Measurements from ENCODE around the gene CCL4L2. TPM values are rescaled to one million over a fixed set of nuclear protein-coding genes. Genes with fewer than 3 reads are reported as not detected.
"Not testable (repeated sequence)": the region's sequence is repeated elsewhere in the genome, so short reads cannot be mapped to it uniquely, and the experiment has no call there.

Gene CCL4L2
- total RNA-seq (10 to 100 TPM in 1 of 2 donors, 1 to 10 TPM in 1; 3.1 to 10.4 TPM), polyA plus RNA-seq (ENCODE audit: insufficient read length in 2 of 2) (1 to 10 TPM; 2.1 to 6.6 TPM)
- long read RNA-seq, donor 1: 0 reads
- long read RNA-seq, donor 2: 0 reads
- long read RNA-seq, donor 3, partial matches to known transcripts: 0 of 1 reads
- long read RNA-seq, donor 3, other reads (novel, unspliced or antisense): 0 of 1 reads
- long read RNA-seq, donor 4, partial matches to known transcripts: 0 of 1 reads
- long read RNA-seq, donor 4, other reads (novel, unspliced or antisense): 0 of 1 reads

DNA sequence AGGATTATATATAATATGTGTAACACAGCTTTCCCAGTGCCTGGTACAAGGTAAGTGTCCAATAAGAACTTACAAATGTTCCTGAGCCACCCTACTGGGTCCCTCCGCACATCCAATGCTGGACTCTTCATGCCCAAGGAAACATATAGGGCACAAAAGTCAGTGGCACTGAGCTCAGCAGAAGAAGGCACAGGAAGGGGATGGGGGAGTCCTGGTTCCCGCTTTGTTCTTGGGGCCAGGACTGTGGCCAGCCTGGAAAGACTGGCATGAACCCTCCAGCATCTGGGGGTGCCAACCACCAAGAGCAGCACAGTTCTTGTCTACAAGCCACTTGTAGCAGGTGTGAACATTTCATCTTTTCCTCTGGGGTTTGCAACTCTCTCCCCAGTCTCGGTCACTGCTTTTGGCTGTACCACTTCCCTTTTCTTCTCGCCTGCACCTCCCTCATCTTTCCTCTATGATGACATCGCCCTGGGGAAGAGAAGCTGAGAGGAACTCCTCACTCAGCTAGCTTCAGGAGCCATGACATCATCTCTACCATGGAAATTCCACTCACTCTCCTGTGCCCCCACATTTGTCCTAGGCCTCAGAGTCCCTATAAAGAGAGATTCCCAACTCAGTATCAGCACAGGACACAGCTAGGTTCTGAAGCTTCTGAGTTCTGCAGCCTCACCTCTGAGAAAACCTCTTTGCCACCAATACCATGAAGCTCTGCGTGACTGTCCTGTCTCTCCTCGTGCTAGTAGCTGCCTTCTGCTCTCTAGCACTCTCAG is at the start of gene CCL4L2:
TSS of gene CCL4L2 (plus strand) at position 625 of the 773 bp plus-strand sequence.
- not testable (repeated sequence) for H3K36me3 ChIP-seq (ENCODE audit: control insufficient read depth, insufficient read depth, low read length); H3K27me3 ChIP-seq (ENCODE audit: control insufficient read depth, insufficient read depth, low read length); H3K9me3 ChIP-seq (ENCODE audit: control insufficient read depth, insufficient read depth, low read length); H3K4me1 ChIP-seq (ENCODE audit: control insufficient read depth, insufficient read depth, low read length); DNase-seq (ENCODE audit: low read depth in 4 of 6, low spot score in 6 of 6); H3K4me3 ChIP-seq (ENCODE audit: low read depth, low read length); H3K27ac ChIP-seq (ENCODE audit: low read depth, low read length)
- WGBS (ENCODE audit: insufficient coverage): 85% methylated on average over 5 of the region's 7 CpGs

- not testable (repeated sequence) for H3K36me3 ChIP-seq (ENCODE audit: control insufficient read depth, insufficient read depth, low read length); H3K4me1 ChIP-seq (ENCODE audit: control insufficient read depth, insufficient read depth, low read length); H3K9me3 ChIP-seq (ENCODE audit: control insufficient read depth, insufficient read depth, low read length); H3K4me3 ChIP-seq (ENCODE audit: low read depth, low read length); H3K27ac ChIP-seq (ENCODE audit: low read depth, low read length); DNase-seq (ENCODE audit: low read depth in 4 of 6, low spot score in 6 of 6); H3K27me3 ChIP-seq (ENCODE audit: control insufficient read depth, insufficient read depth, low read length)
- 80% methylated on average over 1 of the region's 8 CpGs for WGBS (ENCODE audit: insufficient coverage)
Observed at GRCh38 chr17:36168836-36169235, 42.0 kb upstream of the CCL4L2 start.

DNA sequence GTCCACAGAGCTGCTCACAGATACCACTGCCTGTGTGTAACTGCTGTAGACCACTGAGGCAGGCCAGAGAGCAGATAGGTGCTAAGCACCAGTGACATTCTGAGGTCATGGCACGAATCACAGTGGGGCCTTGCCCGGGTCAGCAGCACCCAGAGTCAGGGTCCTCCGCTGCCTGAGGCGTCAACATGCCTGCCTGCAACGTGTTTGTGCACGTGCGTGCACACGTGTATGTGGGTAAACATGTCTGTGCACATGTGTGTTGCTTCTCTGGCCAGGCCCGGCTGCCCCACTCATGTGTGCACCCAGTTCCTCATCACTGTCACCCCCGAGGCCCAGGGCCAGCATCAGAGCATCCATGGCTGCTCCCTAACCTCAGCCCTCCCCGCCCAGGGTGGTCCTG is 34.3 kb upstream of the CCL4L2 start, which contains the start of gene TBC1D3B:
TSS of gene TBC1D3B (minus strand) at position 101 of the 400 bp plus-strand sequence. CDS start 1,586 bp downstream, outside the sequence.
- not testable (repeated sequence) for DNase-seq (ENCODE audit: low read depth in 4 of 6, low spot score in 6 of 6); H3K27me3 ChIP-seq (ENCODE audit: control insufficient read depth, insufficient read depth, low read length); H3K27ac ChIP-seq (ENCODE audit: low read depth, low read length); H3K4me1 ChIP-seq (ENCODE audit: control insufficient read depth, insufficient read depth, low read length); H3K4me3 ChIP-seq (ENCODE audit: low read depth, low read length); H3K36me3 ChIP-seq (ENCODE audit: control insufficient read depth, insufficient read depth, low read length); H3K9me3 ChIP-seq (ENCODE audit: control insufficient read depth, insufficient read depth, low read length)
- WGBS (ENCODE audit: insufficient coverage): no CpG with 5 or more reads among the region's 11 CpGs

- 91% methylated on average over 5 of the region's 6 CpGs for WGBS (ENCODE audit: insufficient coverage)
Observed at GRCh38 chr17:36181446-36182175, 29.3 kb upstream of the CCL4L2 start.

DNA sequence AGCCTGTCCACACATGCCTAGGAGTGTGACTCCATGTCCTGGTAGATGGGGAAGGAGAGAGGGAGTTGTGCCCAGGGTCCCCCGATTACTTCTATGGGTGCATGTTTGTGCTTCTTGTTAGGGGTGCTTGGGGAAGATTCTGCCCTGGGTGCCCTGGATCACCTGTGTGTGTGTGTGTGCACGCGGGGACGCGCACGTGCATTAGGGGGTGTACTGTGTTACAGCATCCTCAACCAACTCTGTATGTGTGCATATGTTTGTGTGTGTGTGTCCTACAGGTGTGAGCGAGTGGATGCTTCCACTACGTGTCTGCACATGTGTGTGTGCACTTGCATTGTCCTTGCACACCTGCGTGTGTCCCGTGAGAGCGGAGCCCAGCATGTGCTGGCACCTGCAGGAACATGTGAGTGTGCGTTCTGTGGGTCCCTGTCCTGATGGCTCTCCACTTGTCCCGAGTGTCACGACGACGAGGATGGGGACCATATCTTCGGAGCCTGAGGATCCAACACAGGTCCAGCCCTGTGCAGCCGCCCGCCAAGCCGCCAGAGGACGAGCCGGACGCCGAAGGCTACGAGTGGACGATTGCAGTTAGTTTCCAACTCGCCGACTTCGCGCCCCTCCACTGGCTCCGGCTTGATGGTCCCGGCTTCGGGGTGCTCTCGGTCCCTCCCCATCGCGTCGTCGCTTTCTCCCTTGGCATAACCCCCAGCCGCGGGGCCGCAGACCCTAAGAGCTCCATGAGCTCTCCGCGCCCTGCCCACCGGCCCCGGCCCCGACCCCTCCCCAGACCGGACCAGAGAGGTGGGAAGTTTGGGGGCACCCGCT is 28.5 kb upstream of the CCL4L2 start:
- H3K27me3 ChIP-seq (ENCODE audit: control insufficient read depth, insufficient read depth, low read length): peaks cover 20% of the 10 kb centered on the region
- no peaks in the 10 kb centered on the region for H3K36me3 ChIP-seq (ENCODE audit: control insufficient read depth, insufficient read depth, low read length)
- H3K4me1 ChIP-seq (ENCODE audit: control insufficient read depth, insufficient read depth, low read length): peaks cover 9% of the 10 kb centered on the region
- H3K9me3 ChIP-seq (ENCODE audit: control insufficient read depth, insufficient read depth, low read length): no peaks in the 10 kb centered on the region
- H3K4me3 ChIP-seq (ENCODE audit: low read depth, low read length): peak overlapping the region; percentile 49
- H3K27ac ChIP-seq (ENCODE audit: low read depth, low read length): no peak overlapping the region
- 23% methylated on average over 48 of the region's 48 CpGs for WGBS (ENCODE audit: insufficient coverage)
- DNase-seq (ENCODE audit: low read depth in 4 of 6, low spot score in 6 of 6): peak in 1 of 6 donors; percentile 71

More at GRCh38 chr17:36181446-36182175, 29.3 kb upstream of the CCL4L2 start:
- not testable (repeated sequence) for H3K4me1 ChIP-seq (ENCODE audit: control insufficient read depth, insufficient read depth, low read length); H3K36me3 ChIP-seq (ENCODE audit: control insufficient read depth, insufficient read depth, low read length); DNase-seq (ENCODE audit: low read depth in 4 of 6, low spot score in 6 of 6); H3K9me3 ChIP-seq (ENCODE audit: control insufficient read depth, insufficient read depth, low read length); H3K4me3 ChIP-seq (ENCODE audit: low read depth, low read length); H3K27ac ChIP-seq (ENCODE audit: low read depth, low read length)
- H3K27me3 ChIP-seq (ENCODE audit: control insufficient read depth, insufficient read depth, low read length): peaks cover 20% of the 10 kb centered on the region

- Histone ChIP-seq H3K4me1 (ENCODE audit: control insufficient read depth, insufficient read depth, low read length) (peaks cover 9% of the 10 kb centered on the region), H3K4me3 (ENCODE audit: low read depth, low read length) (peak overlapping the region; percentile 49), H3K27ac (ENCODE audit: low read depth, low read length) (no peak overlapping the region), H3K9me3 (ENCODE audit: control insufficient read depth, insufficient read depth, low read length) (no peaks in the 10 kb centered on the region), H3K36me3 (ENCODE audit: control insufficient read depth, insufficient read depth, low read length) (no peaks in the 10 kb centered on the region), H3K27me3 (ENCODE audit: control insufficient read depth, insufficient read depth, low read length) (peaks cover 20% of the 10 kb centered on the region)
- peak in 4 of 6 donors; percentile 47 to 90 (median 82) for DNase-seq (ENCODE audit: low read depth in 4 of 6, low spot score in 6 of 6)
- WGBS (ENCODE audit: insufficient coverage): 3% methylated on average over 76 of the region's 76 CpGs
Observed at GRCh38 chr17:36183001-36183971, 27.6 kb upstream of the CCL4L2 start.

DNA sequence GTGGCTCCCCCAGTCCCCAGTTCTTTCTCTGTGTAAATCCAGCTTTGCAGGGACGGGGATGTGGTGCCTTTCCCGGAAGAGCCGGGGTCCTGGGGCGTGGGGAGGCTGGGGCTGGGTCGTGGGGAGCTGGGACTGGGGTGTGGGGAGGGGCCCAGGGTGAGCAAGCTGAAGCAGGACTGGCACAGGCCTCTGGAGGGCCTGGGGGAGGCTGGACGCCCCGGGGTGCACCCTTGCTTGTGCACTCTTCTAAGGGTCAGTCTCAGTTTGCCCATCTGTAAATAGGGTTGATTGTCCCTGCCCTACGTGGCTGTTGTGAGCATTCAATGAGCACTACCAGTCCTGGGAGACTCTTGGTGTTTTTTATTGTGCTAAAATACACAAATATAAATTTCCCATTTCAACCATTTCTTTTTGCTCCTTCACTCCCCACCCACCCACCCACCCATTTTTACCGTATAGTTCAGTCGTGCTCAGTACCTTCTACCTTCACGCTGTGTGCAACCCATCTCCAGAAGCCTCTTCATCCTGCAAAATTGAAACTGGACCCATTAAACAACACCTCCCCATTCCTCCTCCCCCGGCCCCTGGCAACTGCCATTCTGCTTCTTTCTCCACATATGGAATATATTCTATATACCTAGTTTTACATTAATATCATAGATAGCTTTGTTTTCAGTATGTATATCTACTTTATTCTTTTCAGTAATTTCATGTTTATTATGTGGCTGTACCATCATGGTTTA is 26.7 kb upstream of the CCL4L2 start:
- Histone ChIP-seq H3K9me3 (ENCODE audit: control insufficient read depth, insufficient read depth, low read length) (no peaks in the 10 kb centered on the region), H3K36me3 (ENCODE audit: control insufficient read depth, insufficient read depth, low read length) (no peaks in the 10 kb centered on the region), H3K27me3 (ENCODE audit: control insufficient read depth, insufficient read depth, low read length) (peaks cover 20% of the 10 kb centered on the region), H3K4me1 (ENCODE audit: control insufficient read depth, insufficient read depth, low read length) (peaks cover 9% of the 10 kb centered on the region), H3K4me3 (ENCODE audit: low read depth, low read length) (no peak overlapping the region), H3K27ac (ENCODE audit: low read depth, low read length) (no peak overlapping the region)
- DNase-seq (ENCODE audit: low read depth in 4 of 6, low spot score in 6 of 6): no peak
- 83% methylated on average over 8 of the region's 12 CpGs for WGBS (ENCODE audit: insufficient coverage)

DNA sequence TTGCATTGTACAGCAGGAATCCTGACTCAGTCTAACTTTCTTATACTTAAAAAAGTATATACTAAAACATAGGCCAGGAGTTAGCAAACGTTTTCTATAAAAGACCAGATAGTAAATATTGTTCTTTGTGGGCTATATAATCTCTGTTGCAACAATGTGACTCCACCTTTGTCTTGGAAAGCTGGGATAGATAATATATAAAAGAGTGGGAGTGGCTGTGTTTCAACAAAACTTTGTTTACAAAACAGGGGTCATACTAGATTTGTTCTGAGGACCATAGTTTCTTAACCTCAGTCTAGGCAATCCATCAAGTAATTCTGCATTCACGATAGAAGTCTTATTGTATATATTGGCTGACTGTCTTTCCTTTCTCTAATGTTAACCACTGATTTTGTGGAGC is 25.4 kb upstream of the CCL4L2 start:
- peaks cover 20% of the 10 kb centered on the region for H3K27me3 ChIP-seq (ENCODE audit: control insufficient read depth, insufficient read depth, low read length)
- no peak overlapping the region for H3K4me3 ChIP-seq (ENCODE audit: low read depth, low read length)
- no peaks in the 10 kb centered on the region for H3K9me3 ChIP-seq (ENCODE audit: control insufficient read depth, insufficient read depth, low read length)
- no peak overlapping the region for H3K27ac ChIP-seq (ENCODE audit: low read depth, low read length)
- no peak for DNase-seq (ENCODE audit: low read depth in 4 of 6, low spot score in 6 of 6)
- peaks cover 9% of the 10 kb centered on the region for H3K4me1 ChIP-seq (ENCODE audit: control insufficient read depth, insufficient read depth, low read length)
- WGBS (ENCODE audit: insufficient coverage): no CpG with 5 or more reads among the region's 2 CpGs
- no peaks in the 10 kb centered on the region for H3K36me3 ChIP-seq (ENCODE audit: control insufficient read depth, insufficient read depth, low read length)
